Adrenal gland (tissue), 12 donors: ENCODE data around the gene PTP4A1. TPM values are rescaled to one million over a fixed set of nuclear protein-coding genes. Genes with fewer than 3 reads are reported as not detected.

Source experiments
- DNase-seq, 7 donors: peaks; one replicate each; pipeline ENCODE4 v3.0.0-alpha.2; 2019 to 2020
- H3K27ac ChIP-seq, 5 donors: fragments of 200-600 bp; sonication (generic) in 4 of 5; 1 replicate in 3 of 5; 2 replicates in 2 of 5; pipeline versions ENCODE4 v1.5.1 to v1.8.0; 2016 to 2020; ENCODE audit warnings: mild to moderate bottlenecking in 1 of 5
- H3K27me3 ChIP-seq: fragments of 200-600 bp; 2 replicates; pipeline ENCODE4 v1.8.0; 2021
- H3K36me3 ChIP-seq, 2 donors: fragments of 200-600 bp; replicated peaks in 1 of 2; 1 replicate in 1 of 2; 2 replicates in 1 of 2; pipeline versions ENCODE4 v1.5.1 to v1.8.0; 2018 to 2022
- H3K4me1 ChIP-seq, 2 donors: fragments of 200-600 bp; replicated peaks in 1 of 2; 1 replicate in 1 of 2; 2 replicates in 1 of 2; pipeline versions ENCODE4 v1.5.1 to v1.8.0; 2018 to 2021
- H3K4me3 ChIP-seq, 4 donors: fragments of 200-600 bp; sonication (generic) in 3 of 4; one replicate each; pipeline ENCODE4 v1.5.1; 2016 to 2018
- H3K9me3 ChIP-seq, 3 donors: fragments of 200-600 bp; sonication (generic) in 1 of 3; replicated peaks in 1 of 3; 1 replicate in 2 of 3; 2 replicates in 1 of 3; pipeline versions ENCODE4 v1.5.1 to v1.8.0; 2016 to 2021
- POLR2A ChIP-seq, 2 donors: fragments of 450-650 bp; IDR thresholded peaks; one replicate each; pipeline ENCODE4 v1.6.1; 2017; ENCODE audit warnings: antibody characterized with exemption in 2 of 2, mild to moderate bottlenecking in 2 of 2, moderate library complexity in 1 of 2
- WGBS, 4 donors: extraction: QIAGEN DNeasy Blood & Tissue Kit in 2 of 4; methylation state at CpG; one replicate each; pipeline versions ENCODE4 v1.1.5 to v1.1.7; 2013 to 2017; 5-methylcytosine and 5-hydroxymethylcytosine counted together
- intact Hi-C, 2 donors: fragments of 100-400 bp; cut with DNase I; formaldehyde crosslinking; loops; one replicate each; pipeline versions ENCODE4 v1.14.1 to v1.15.0; 2022 to 2023
- polyA plus RNA-seq, 3 donors: library from polyadenylated mRNA; stranded (reverse); fragments of 200-250 nt in 2 of 3; fragments of 350-450 nt in 1 of 3; fragmentation: Illumina TruSeq in 1 of 3; extraction: RNeasy Lipid Tissue Mini Kit (QIAGEN cat#74804) in 1 of 3; gene quantifications; one replicate each; pipeline ENCODE4 v1.2.3, GENCODE V29; 2013 to 2014
- total RNA-seq, 9 donors: library from RNA; depleted of rRNA in 4 of 9; stranded (reverse); fragments of >200 nt in 4 of 9; fragments of 120-200 nt in 1 of 9; fragmentation: NEBNext Ultra II Directional in 1 of 9; extraction: Animal tissue kit (Norgen Biotek cat#: 25700) in 1 of 9; gene quantifications; one replicate each; pipeline versions ENCODE4 v1.1.0 to v1.2.4, GENCODE V29; 2013 to 2023
- TF ChIP-seq, protein P1 (sequence below), 6 experiments: fragments of 450-650 bp in 4 of 6; fragments of 200-600 bp in 2 of 6; sonication (generic) in 1 of 6; IDR thresholded peaks; 1 replicate in 5 of 6; 2 replicates in 1 of 6; pipeline versions ENCODE4 v1.5.1 to v1.8.0; 2016 to 2021; ENCODE audit warnings: antibody characterized with exemption in 6 of 6, mild to moderate bottlenecking in 2 of 6, moderate library complexity in 1 of 6
- donor health status: healthy with polysubstance abuse.
- donor health status: Bipolar disorder and iron deficiency.
- donor health status: DM: yes; HTN: yes; CAD: no.
- donor health status: DM: no; HTN: no; CAD: no.
- donor health status: DM: no; HTN: no; CAD: no.
- donor health status: DM: yes; HTN: yes; CAD: no.

The PTP4A1 gene
- total and polyA plus RNA-seq, 12 donors, result 5.7 to 194 (median 59.7) TPM

DNA sequence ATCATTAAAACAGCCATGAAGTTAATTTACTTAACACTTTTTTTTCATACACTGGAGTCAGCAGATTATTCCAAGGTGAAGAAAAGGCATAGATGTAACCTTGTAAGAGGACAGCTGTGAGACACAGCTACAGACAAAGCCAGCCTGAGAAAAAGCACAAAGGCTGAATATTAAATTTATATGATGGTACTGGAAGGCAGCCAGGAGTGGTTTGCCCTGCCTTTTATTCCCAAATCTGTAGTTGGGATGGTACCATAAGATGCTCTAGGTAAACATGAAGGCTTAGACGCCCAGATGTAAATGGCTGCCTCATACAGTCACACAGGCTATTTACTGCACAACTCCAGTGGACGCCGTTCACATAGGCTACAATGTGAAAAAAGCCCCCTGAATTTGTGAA lies 42.1 kb upstream of the PTP4A1 start:
- no peaks in the 10 kb centered on the region for H3K27me3 ChIP-seq
- no peaks in the 10 kb centered on the region for H3K9me3 ChIP-seq
- 84 to 98% (median 86%) methylated on average over 3 of the region's 3 CpGs for WGBS, 4 donors
- peaks cover 0 to 14% of the 10 kb centered on the region in 2 donors for H3K4me1 ChIP-seq
- TF ChIP-seq POLR2A (IDR thresholded peaks at IDR 0.05), result no peak
- TF ChIP-seq, protein P1, sequence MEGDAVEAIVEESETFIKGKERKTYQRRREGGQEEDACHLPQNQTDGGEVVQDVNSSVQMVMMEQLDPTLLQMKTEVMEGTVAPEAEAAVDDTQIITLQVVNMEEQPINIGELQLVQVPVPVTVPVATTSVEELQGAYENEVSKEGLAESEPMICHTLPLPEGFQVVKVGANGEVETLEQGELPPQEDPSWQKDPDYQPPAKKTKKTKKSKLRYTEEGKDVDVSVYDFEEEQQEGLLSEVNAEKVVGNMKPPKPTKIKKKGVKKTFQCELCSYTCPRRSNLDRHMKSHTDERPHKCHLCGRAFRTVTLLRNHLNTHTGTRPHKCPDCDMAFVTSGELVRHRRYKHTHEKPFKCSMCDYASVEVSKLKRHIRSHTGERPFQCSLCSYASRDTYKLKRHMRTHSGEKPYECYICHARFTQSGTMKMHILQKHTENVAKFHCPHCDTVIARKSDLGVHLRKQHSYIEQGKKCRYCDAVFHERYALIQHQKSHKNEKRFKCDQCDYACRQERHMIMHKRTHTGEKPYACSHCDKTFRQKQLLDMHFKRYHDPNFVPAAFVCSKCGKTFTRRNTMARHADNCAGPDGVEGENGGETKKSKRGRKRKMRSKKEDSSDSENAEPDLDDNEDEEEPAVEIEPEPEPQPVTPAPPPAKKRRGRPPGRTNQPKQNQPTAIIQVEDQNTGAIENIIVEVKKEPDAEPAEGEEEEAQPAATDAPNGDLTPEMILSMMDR (IDR thresholded peaks at IDR 0.05), result no peak
- DNase-seq, result no peak
- H3K27ac ChIP-seq, result no peak overlapping the region
- no peaks in the 10 kb centered on the region for H3K36me3 ChIP-seq
- intact Hi-C loops, result no loop called here
- H3K4me3 ChIP-seq, result no peak overlapping the region

DNA sequence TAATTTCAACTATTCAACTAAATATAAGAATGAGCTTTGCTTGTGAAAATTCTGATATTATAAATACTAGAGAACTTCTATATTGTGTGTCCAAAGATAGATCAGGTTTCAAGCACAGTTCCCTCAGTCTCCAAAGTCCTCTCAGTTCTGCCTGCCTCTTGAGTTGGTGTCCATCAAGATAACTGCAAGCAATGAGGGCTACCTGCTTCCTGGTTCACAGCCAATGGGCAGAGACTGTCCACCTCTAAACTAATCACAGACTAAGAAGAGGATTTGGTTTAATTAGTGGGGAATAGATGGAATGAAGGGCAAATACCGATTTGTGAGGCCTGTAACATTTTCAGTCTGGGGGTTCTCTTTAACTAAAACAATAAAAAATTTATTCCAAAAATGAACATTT lies 41.3 kb upstream of the PTP4A1 start:
- Histone ChIP-seq H3K9me3 (no peaks in the 10 kb centered on the region), H3K4me1 (peaks cover 0 to 14% of the 10 kb centered on the region in 2 donors), H3K27ac (no peak overlapping the region), H3K4me3 (no peak overlapping the region), H3K36me3 (no peaks in the 10 kb centered on the region), H3K27me3 (no peaks in the 10 kb centered on the region)
- 86 to 95% (median 94%) methylated on average over 1 of the region's 1 CpG for WGBS, 4 donors
- no peak for DNase-seq
- TF ChIP-seq, protein P1 (IDR thresholded peaks at IDR 0.05), result no peak
- TF ChIP-seq POLR2A (IDR thresholded peaks at IDR 0.05), result no peak
- intact Hi-C loops, result no loop called here

DNA sequence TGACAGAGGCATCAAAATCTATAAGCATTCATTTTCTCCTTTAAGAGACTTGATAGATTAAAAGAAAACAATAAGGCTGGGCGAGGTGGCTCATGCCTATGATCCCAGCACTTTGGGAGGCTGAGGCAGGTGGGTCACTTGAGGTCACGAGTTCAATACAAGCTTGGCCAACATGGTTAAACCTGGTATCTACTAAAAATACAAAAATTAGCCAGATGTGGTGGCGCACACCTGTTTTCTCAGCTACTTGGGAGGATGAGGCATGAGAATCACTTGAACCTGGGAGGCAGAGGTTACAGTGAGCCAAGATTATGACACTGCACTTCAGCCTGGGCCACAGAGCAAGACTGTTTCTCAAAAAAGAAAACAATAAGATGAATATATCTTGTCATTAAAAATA lies 39.3 kb upstream of the PTP4A1 start:
- H3K36me3 ChIP-seq, result no peaks in the 10 kb centered on the region
- no peak overlapping the region for H3K4me3 ChIP-seq
- H3K27me3 ChIP-seq, result no peaks in the 10 kb centered on the region
- H3K4me1 ChIP-seq, result peaks cover 0 to 11% of the 10 kb centered on the region in 2 donors
- no peak overlapping the region for H3K27ac ChIP-seq
- intact Hi-C loops, result no loop called here
- 88 to 90% (median 89%) methylated on average over 3 of the region's 3 CpGs for WGBS, 4 donors
- TF ChIP-seq, protein P1 (IDR thresholded peaks at IDR 0.05), result no peak
- TF ChIP-seq POLR2A (IDR thresholded peaks at IDR 0.05), result no peak
- no peak for DNase-seq
- no peaks in the 10 kb centered on the region for H3K9me3 ChIP-seq

DNA sequence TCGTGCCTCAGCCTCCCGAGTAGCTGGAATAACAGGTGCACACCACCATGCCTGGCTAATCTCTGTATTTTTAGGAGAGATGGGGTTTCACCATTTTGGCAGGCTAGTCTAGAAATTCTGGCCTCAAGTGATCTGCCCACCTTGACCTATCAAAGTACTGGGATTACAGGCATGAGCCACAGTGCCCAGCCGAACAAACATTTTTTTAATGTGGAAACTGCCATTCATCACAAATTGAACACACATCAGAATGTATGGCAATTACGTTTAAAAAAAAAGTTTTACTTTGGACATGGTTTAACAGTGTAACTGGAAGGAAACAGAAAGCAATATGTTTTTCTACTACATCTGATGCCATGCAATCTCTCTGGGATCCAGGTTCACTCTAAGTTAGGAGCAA lies 38.3 kb upstream of the PTP4A1 start:
- Histone ChIP-seq H3K27me3 (no peaks in the 10 kb centered on the region), H3K4me3 (no peak overlapping the region), H3K36me3 (no peaks in the 10 kb centered on the region), H3K9me3 (no peaks in the 10 kb centered on the region), H3K4me1 (peaks cover 0 to 7% of the 10 kb centered on the region in 2 donors), H3K27ac (no peak overlapping the region)
- TF ChIP-seq POLR2A (IDR thresholded peaks at IDR 0.05), result no peak
- TF ChIP-seq, protein P1 (IDR thresholded peaks at IDR 0.05), result no peak
- 88 to 94% (median 90%) methylated on average over 4 of the region's 4 CpGs for WGBS, 4 donors
- intact Hi-C loops, result no loop called here
- no peak for DNase-seq
